Measurements from ENCODE around the gene SLC1A2. TPM values are rescaled to one million over a fixed set of nuclear protein-coding genes. Genes with fewer than 3 reads are reported as not detected.

The SLC1A2 gene
- total and polyA plus RNA-seq, 2 experiments from 2014 or later: 0.70 to 2.8 TPM

DNA sequence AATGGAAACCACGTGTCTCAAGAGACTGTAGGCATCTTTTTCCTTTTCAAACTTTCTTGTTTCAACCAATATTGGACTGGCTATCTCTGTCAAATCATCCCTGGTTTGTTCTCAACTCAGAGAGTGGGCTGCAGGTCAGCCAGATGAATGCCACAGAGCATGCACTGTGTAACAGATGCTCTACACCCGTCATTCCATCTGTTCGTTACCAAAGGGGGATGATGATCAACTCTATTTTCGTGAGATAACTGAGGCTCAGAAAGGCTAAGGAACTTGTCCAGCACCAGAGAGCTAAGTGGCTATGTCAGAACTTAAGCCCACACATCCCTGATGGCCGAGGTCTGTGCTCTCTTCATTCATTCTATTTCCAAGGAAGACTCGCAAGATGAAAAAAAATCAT is 42.1 kb downstream of the SLC1A2 start (continued):
- TF ChIP-seq, protein P1, sequence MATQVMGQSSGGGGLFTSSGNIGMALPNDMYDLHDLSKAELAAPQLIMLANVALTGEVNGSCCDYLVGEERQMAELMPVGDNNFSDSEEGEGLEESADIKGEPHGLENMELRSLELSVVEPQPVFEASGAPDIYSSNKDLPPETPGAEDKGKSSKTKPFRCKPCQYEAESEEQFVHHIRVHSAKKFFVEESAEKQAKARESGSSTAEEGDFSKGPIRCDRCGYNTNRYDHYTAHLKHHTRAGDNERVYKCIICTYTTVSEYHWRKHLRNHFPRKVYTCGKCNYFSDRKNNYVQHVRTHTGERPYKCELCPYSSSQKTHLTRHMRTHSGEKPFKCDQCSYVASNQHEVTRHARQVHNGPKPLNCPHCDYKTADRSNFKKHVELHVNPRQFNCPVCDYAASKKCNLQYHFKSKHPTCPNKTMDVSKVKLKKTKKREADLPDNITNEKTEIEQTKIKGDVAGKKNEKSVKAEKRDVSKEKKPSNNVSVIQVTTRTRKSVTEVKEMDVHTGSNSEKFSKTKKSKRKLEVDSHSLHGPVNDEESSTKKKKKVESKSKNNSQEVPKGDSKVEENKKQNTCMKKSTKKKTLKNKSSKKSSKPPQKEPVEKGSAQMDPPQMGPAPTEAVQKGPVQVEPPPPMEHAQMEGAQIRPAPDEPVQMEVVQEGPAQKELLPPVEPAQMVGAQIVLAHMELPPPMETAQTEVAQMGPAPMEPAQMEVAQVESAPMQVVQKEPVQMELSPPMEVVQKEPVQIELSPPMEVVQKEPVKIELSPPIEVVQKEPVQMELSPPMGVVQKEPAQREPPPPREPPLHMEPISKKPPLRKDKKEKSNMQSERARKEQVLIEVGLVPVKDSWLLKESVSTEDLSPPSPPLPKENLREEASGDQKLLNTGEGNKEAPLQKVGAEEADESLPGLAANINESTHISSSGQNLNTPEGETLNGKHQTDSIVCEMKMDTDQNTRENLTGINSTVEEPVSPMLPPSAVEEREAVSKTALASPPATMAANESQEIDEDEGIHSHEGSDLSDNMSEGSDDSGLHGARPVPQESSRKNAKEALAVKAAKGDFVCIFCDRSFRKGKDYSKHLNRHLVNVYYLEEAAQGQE (IDR thresholded peaks at IDR 0.05; ENCODE audit: unreplicated experiment): no peak
- no peak for TF ChIP-seq ZNF114 (CRISPR knock-in tag; IDR thresholded peaks at IDR 0.05)
- TF ChIP-seq, protein P2, sequence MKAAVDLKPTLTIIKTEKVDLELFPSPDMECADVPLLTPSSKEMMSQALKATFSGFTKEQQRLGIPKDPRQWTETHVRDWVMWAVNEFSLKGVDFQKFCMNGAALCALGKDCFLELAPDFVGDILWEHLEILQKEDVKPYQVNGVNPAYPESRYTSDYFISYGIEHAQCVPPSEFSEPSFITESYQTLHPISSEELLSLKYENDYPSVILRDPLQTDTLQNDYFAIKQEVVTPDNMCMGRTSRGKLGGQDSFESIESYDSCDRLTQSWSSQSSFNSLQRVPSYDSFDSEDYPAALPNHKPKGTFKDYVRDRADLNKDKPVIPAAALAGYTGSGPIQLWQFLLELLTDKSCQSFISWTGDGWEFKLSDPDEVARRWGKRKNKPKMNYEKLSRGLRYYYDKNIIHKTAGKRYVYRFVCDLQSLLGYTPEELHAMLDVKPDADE (IDR thresholded peaks at IDR 0.05): no peak
- no peak for TF ChIP-seq POLR2AphosphoS5 (IDR thresholded peaks at IDR 0.05; ENCODE audit: low read depth)
- TF ChIP-seq, protein P3, sequence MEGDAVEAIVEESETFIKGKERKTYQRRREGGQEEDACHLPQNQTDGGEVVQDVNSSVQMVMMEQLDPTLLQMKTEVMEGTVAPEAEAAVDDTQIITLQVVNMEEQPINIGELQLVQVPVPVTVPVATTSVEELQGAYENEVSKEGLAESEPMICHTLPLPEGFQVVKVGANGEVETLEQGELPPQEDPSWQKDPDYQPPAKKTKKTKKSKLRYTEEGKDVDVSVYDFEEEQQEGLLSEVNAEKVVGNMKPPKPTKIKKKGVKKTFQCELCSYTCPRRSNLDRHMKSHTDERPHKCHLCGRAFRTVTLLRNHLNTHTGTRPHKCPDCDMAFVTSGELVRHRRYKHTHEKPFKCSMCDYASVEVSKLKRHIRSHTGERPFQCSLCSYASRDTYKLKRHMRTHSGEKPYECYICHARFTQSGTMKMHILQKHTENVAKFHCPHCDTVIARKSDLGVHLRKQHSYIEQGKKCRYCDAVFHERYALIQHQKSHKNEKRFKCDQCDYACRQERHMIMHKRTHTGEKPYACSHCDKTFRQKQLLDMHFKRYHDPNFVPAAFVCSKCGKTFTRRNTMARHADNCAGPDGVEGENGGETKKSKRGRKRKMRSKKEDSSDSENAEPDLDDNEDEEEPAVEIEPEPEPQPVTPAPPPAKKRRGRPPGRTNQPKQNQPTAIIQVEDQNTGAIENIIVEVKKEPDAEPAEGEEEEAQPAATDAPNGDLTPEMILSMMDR (conservative IDR thresholded peaks at IDR 0.05; ENCODE audit: low read depth in 2 of 2): no peak
- TF ChIP-seq CREB1 (CRISPR knock-in tag; IDR thresholded peaks at IDR 0.05; ENCODE audit: low read depth): no peak

DNA sequence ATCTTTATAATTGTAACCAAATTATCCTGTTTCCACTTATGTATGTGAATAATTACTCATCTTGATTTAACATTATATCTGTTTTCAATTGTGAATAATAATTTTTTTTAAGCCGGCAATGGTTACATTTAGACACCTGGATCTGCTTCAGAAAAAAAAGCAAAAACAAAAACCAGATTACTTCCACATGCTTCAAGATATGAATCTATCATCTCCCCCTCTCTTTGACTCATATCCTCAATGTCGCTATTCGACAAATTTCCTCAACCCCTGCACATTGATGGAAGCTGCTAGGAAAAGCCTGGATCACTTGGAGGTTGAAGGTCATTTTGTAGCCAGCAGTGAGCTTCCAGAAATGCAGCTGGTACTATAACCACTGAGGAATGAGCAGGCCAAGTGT is 42.7 kb downstream of the SLC1A2 start:
- Mint-ChIP-seq H3K36me3 (ENCODE audit: low read depth) (no peaks in the 10 kb centered on the region), H3K27me3 (ENCODE audit: insufficient read depth, low read depth, poor library complexity) (peaks cover 2% of the 10 kb centered on the region), H3K27ac (no peak overlapping the region), H3K4me1 (no peaks in the 10 kb centered on the region), H3K4me3 (no peak overlapping the region), H3K9me3 (no peaks in the 10 kb centered on the region)
- H3K4me3 ChIP-seq: no peak overlapping the region
- H3K36me3 ChIP-seq (ENCODE audit: insufficient read depth): no peaks in the 10 kb centered on the region
- H3K9me2 ChIP-seq (ENCODE audit: insufficient read depth): no peaks in the 10 kb centered on the region
- ATAC-seq (no peak), DNase-seq (ENCODE audit: low spot score) (no peak)
- TF ChIP-seq STAT1 (IDR thresholded peaks at IDR 0.05; ENCODE audit: unreplicated experiment): no peak
- no peak for TF ChIP-seq ZNF114 (CRISPR knock-in tag; IDR thresholded peaks at IDR 0.05)
- no peak for TF ChIP-seq JUNB (IDR thresholded peaks at IDR 0.05; ENCODE audit: unreplicated experiment)
- no peak for TF ChIP-seq EZH2phosphoT487 (IDR thresholded peaks at IDR 0.05; ENCODE audit: unreplicated experiment)
- no peak for TF ChIP-seq NANOG (IDR thresholded peaks at IDR 0.05; ENCODE audit: borderline replicate concordance)
- TF ChIP-seq, protein P3 (conservative IDR thresholded peaks at IDR 0.05; ENCODE audit: low read depth in 2 of 2): no peak
- TF ChIP-seq CREB1 (CRISPR knock-in tag; IDR thresholded peaks at IDR 0.05; ENCODE audit: low read depth): no peak
- no peak for TF ChIP-seq ZNF331 (CRISPR knock-in tag; IDR thresholded peaks at IDR 0.05; ENCODE audit: low read depth)
- no peak for TF ChIP-seq EZH2 (IDR thresholded peaks at IDR 0.05; ENCODE audit: low read depth, unreplicated experiment)
- no peak for TF ChIP-seq POLR2AphosphoS5 (IDR thresholded peaks at IDR 0.05; ENCODE audit: low read depth)
- no peak overlapping the region for H2AFZ ChIP-seq
- H3K27ac ChIP-seq (ENCODE audit: low read depth): no peak overlapping the region
- H3K79me2 ChIP-seq (replicated peaks; ENCODE audit: insufficient read depth): no peaks in the 10 kb centered on the region
- no peaks in the 10 kb centered on the region for H4K20me1 ChIP-seq (replicated peaks; ENCODE audit: insufficient read depth)
- H3K4me2 ChIP-seq: no peak overlapping the region
- no peaks in the 10 kb centered on the region for H3K27me3 ChIP-seq (ENCODE audit: insufficient read depth)
- H3F3A ChIP-seq (replicated peaks; ENCODE audit: low read depth): no peaks in the 10 kb centered on the region
- H3K4me1 ChIP-seq (ENCODE audit: insufficient read depth): no peaks in the 10 kb centered on the region

All from GM23338 (cell line).